ENCODE results near the gene CBX3. TPM values are rescaled to one million over a fixed set of nuclear protein-coding genes. Genes with fewer than 3 reads are reported as not detected.

Gene CBX3
- total and polyA plus RNA-seq, 10 of the 15 experiments (the other 5 are each of a cell fraction or from before 2014, with no cell fraction given): 153 to 307 (median 225) TPM

DNA sequence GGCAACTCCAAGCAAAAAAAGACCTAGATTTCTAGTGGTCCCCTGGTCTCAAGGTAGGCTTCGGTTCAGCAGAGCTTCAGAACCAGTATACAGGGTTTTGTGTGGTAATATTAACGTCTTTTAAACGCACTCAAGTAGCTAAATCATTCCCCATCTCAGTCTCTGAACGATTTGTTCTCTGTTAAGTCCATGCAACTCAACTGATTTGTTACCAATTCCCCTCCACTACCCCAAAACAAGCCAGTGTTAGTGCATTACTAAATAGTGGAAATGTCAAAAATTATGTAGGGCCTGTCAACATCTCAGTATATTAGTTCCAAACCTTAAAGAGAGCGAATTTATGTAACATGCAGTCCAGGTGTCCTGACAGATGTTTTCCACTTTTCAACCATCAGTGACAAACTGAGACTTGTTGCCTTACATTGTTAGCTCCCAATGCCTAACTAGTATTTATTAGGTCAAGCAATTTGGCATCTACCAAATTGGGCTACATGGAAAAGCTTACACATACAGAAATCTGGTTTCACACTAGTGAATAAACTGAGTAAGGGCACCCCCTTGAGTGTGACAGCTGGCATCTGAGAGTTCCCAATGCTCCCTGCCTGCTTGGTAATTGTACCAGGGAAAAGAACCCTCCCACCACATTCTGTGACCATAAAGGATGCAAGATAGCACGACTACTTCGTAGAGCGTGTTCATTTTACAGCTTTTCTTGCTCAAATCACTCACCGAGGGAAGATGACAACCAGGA is 13.2 kb upstream of the CBX3 start (continued):
- TF ChIP-seq, protein P1, sequence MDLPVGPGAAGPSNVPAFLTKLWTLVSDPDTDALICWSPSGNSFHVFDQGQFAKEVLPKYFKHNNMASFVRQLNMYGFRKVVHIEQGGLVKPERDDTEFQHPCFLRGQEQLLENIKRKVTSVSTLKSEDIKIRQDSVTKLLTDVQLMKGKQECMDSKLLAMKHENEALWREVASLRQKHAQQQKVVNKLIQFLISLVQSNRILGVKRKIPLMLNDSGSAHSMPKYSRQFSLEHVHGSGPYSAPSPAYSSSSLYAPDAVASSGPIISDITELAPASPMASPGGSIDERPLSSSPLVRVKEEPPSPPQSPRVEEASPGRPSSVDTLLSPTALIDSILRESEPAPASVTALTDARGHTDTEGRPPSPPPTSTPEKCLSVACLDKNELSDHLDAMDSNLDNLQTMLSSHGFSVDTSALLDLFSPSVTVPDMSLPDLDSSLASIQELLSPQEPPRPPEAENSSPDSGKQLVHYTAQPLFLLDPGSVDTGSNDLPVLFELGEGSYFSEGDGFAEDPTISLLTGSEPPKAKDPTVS (IDR thresholded peaks at IDR 0.05; ENCODE audit: low read depth, low read length): no peak
- TF ChIP-seq YY1 (IDR thresholded peaks at IDR 0.05; ENCODE audit: low read depth, low read length) (no peak), NR2C2 (IDR thresholded peaks at IDR 0.05; ENCODE audit: borderline replicate concordance, control insufficient read depth, insufficient read length, low read depth) (no peak), IKZF1 (conservative IDR thresholded peaks at IDR 0.05) (no peak), SMC3 (IDR thresholded peaks at IDR 0.05; ENCODE audit: borderline replicate concordance, low read length) (0 out of 2 replicates have a peak, but pooled peaks have one; percentile 3), NFXL1 (IDR thresholded peaks at IDR 0.05; ENCODE audit: borderline replicate concordance) (no peak), MTA3 (IDR thresholded peaks at IDR 0.05; ENCODE audit: borderline replicate concordance, low read length) (peak; percentile 29; the same call in 1 of the 2 replicates), POU2F2 (IDR thresholded peaks at IDR 0.05; ENCODE audit: borderline replicate concordance, low read depth, low read length) (peak; percentile 69; the same call in 1 of the 3 replicates), DPF2 (IDR thresholded peaks at IDR 0.05) (no peak), CBX3 (IDR thresholded peaks at IDR 0.05; ENCODE audit: borderline replicate concordance, low read depth) (no peak), MXI1 (IDR thresholded peaks at IDR 0.05; ENCODE audit: low read depth, low read length) (peak; percentile 36; the same call in 1 of the 2 replicates), POLR2A (IDR thresholded peaks at IDR 0.05; ENCODE audit: low read depth, low read length) (peak; percentile 75), EGR1 (IDR thresholded peaks at IDR 0.05; ENCODE audit: borderline replicate concordance in 1 of 2, low read depth in 2 of 2, low read length in 2 of 2) (0 out of 3 replicates have a peak, but pooled peaks of 1 of the 2 experiments have one; percentile 22), TAF1 (IDR thresholded peaks at IDR 0.05; ENCODE audit: borderline replicate concordance, low read depth, low read length) (peak; percentile 2; the same call in 1 of the 2 replicates), MTA2 (IDR thresholded peaks at IDR 0.05; ENCODE audit: low read depth) (no peak), ZBED1 (IDR thresholded peaks at IDR 0.05; ENCODE audit: borderline replicate concordance) (peak; percentile 69), RAD21 (IDR thresholded peaks at IDR 0.05; ENCODE audit: insufficient read depth, low read depth, low read length) (no peak), KAT2A (conservative IDR thresholded peaks at IDR 0.05; ENCODE audit: control insufficient read depth, low read depth, low read length) (no peak)
- TF ChIP-seq, protein P2, sequence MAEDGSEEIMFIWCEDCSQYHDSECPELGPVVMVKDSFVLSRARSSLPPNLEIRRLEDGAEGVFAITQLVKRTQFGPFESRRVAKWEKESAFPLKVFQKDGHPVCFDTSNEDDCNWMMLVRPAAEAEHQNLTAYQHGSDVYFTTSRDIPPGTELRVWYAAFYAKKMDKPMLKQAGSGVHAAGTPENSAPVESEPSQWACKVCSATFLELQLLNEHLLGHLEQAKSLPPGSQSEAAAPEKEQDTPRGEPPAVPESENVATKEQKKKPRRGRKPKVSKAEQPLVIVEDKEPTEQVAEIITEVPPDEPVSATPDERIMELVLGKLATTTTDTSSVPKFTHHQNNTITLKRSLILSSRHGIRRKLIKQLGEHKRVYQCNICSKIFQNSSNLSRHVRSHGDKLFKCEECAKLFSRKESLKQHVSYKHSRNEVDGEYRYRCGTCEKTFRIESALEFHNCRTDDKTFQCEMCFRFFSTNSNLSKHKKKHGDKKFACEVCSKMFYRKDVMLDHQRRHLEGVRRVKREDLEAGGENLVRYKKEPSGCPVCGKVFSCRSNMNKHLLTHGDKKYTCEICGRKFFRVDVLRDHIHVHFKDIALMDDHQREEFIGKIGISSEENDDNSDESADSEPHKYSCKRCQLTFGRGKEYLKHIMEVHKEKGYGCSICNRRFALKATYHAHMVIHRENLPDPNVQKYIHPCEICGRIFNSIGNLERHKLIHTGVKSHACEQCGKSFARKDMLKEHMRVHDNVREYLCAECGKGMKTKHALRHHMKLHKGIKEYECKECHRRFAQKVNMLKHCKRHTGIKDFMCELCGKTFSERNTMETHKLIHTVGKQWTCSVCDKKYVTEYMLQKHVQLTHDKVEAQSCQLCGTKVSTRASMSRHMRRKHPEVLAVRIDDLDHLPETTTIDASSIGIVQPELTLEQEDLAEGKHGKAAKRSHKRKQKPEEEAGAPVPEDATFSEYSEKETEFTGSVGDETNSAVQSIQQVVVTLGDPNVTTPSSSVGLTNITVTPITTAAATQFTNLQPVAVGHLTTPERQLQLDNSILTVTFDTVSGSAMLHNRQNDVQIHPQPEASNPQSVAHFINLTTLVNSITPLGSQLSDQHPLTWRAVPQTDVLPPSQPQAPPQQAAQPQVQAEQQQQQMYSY (CRISPR knock-in tag; IDR thresholded peaks at IDR 0.05): 0 out of 2 replicates have a peak, but pooled peaks have one; percentile 6
- TF ChIP-seq, protein P3, sequence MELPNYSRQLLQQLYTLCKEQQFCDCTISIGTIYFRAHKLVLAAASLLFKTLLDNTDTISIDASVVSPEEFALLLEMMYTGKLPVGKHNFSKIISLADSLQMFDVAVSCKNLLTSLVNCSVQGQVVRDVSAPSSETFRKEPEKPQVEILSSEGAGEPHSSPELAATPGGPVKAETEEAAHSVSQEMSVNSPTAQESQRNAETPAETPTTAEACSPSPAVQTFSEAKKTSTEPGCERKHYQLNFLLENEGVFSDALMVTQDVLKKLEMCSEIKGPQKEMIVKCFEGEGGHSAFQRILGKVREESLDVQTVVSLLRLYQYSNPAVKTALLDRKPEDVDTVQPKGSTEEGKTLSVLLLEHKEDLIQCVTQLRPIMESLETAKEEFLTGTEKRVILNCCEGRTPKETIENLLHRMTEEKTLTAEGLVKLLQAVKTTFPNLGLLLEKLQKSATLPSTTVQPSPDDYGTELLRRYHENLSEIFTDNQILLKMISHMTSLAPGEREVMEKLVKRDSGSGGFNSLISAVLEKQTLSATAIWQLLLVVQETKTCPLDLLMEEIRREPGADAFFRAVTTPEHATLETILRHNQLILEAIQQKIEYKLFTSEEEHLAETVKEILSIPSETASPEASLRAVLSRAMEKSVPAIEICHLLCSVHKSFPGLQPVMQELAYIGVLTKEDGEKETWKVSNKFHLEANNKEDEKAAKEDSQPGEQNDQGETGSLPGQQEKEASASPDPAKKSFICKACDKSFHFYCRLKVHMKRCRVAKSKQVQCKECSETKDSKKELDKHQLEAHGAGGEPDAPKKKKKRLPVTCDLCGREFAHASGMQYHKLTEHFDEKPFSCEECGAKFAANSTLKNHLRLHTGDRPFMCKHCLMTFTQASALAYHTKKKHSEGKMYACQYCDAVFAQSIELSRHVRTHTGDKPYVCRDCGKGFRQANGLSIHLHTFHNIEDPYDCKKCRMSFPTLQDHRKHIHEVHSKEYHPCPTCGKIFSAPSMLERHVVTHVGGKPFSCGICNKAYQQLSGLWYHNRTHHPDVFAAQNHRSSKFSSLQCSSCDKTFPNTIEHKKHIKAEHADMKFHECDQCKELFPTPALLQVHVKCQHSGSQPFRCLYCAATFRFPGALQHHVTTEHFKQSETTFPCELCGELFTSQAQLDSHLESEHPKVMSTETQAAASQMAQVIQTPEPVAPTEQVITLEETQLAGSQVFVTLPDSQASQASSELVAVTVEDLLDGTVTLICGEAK (IDR thresholded peaks at IDR 0.05; ENCODE audit: borderline replicate concordance): no peak

Data from GM12878 (cell line).